ENCODE measurements around the gene HK1. TPM values are rescaled to one million over a fixed set of nuclear protein-coding genes. Genes with fewer than 3 reads are reported as not detected.
"Not testable (repeated sequence)": the region's sequence is repeated elsewhere in the genome, so short reads cannot be mapped to it uniquely, and the experiment has no call there.

Gene HK1
- total RNA-seq, 1 experiment from 2014 or later = 18.9 TPM

GRCh38 chr10:69318867-69319727, 40.8 kb downstream of the HK1 start:
- no peak for DNase-seq (ENCODE audit: low read depth, low spot score)
- in situ Hi-C loops (cut with HindIII; ENCODE audit: low pct_unique_long_range_greater_than_20kb, low sequenced_read_pairs) = no loop called here

GRCh38 chr10:69319841-69320316, 41.6 kb downstream of the HK1 start:
- in situ Hi-C loops (cut with HindIII; ENCODE audit: low pct_unique_long_range_greater_than_20kb, low sequenced_read_pairs) = no loop called here
- no peak for DNase-seq (ENCODE audit: low read depth, low spot score)

GRCh38 chr10:69320521-69320920, 42.2 kb downstream of the HK1 start:
- in situ Hi-C loops (cut with HindIII; ENCODE audit: low pct_unique_long_range_greater_than_20kb, low sequenced_read_pairs) = no loop called here
- DNase-seq (ENCODE audit: low read depth, low spot score) = no peak

GRCh38 chr10:69321039-69321715, 42.9 kb downstream of the HK1 start:
- in situ Hi-C loops (cut with HindIII; ENCODE audit: low pct_unique_long_range_greater_than_20kb, low sequenced_read_pairs) = no loop called here
- no peak for DNase-seq (ENCODE audit: low read depth, low spot score)

GRCh38 chr10:69321865-69322264, 43.6 kb downstream of the HK1 start:
- in situ Hi-C loops (cut with HindIII; ENCODE audit: low pct_unique_long_range_greater_than_20kb, low sequenced_read_pairs) = no loop called here
- no peak for DNase-seq (ENCODE audit: low read depth, low spot score)

- DNase-seq (ENCODE audit: low read depth, low spot score); in situ Hi-C loops (cut with HindIII; ENCODE audit: low pct_unique_long_range_greater_than_20kb, low sequenced_read_pairs): not testable (repeated sequence)
Measured at GRCh38 chr10:69322346-69322745, 44.0 kb downstream of the HK1 start.

- no peak for DNase-seq (ENCODE audit: low read depth, low spot score)
- in situ Hi-C loops (cut with HindIII; ENCODE audit: low pct_unique_long_range_greater_than_20kb, low sequenced_read_pairs) = no loop called here
Measured at GRCh38 chr10:69323622-69324021, 45.3 kb downstream of the HK1 start.

- DNase-seq (ENCODE audit: low read depth, low spot score) = no peak
- in situ Hi-C loops (cut with HindIII; ENCODE audit: low pct_unique_long_range_greater_than_20kb, low sequenced_read_pairs) = no loop called here
Measured at GRCh38 chr10:69324583-69324982, 46.3 kb downstream of the HK1 start.

- DNase-seq (ENCODE audit: low read depth, low spot score) = peak; percentile 43
Measured at GRCh38 chr10:69325637-69326523, 47.6 kb downstream of the HK1 start.

GRCh38 chr10:69326692-69327091, 48.4 kb downstream of the HK1 start:
- DNase-seq (ENCODE audit: low read depth, low spot score) = no peak
- in situ Hi-C loops (cut with HindIII; ENCODE audit: low pct_unique_long_range_greater_than_20kb, low sequenced_read_pairs) = no loop called here

More at GRCh38 chr10:69325637-69326523, 47.6 kb downstream of the HK1 start:
- in situ Hi-C loops (cut with HindIII; ENCODE audit: low pct_unique_long_range_greater_than_20kb, low sequenced_read_pairs) = not testable (repeated sequence)

GRCh38 chr10:69327463-69328379, 49.4 kb downstream of the HK1 start:
- in situ Hi-C loops (cut with HindIII; ENCODE audit: low pct_unique_long_range_greater_than_20kb, low sequenced_read_pairs) = no loop called here
- no peak for DNase-seq (ENCODE audit: low read depth, low spot score)

GRCh38 chr10:69328380-69328735, 50.1 kb downstream of the HK1 start:
- DNase-seq (ENCODE audit: low read depth, low spot score) = no peak
- in situ Hi-C loops (cut with HindIII; ENCODE audit: low pct_unique_long_range_greater_than_20kb, low sequenced_read_pairs) = no loop called here

- DNase-seq (ENCODE audit: low read depth, low spot score); in situ Hi-C loops (cut with HindIII; ENCODE audit: low pct_unique_long_range_greater_than_20kb, low sequenced_read_pairs): not testable (repeated sequence)
Measured at GRCh38 chr10:69328888-69329287, 50.6 kb downstream of the HK1 start.

GRCh38 chr10:69329721-69330178, 51.5 kb downstream of the HK1 start:
- in situ Hi-C loops (cut with HindIII; ENCODE audit: low pct_unique_long_range_greater_than_20kb, low sequenced_read_pairs) = no loop called here

GRCh38 chr10:69331161-69331560, 52.9 kb downstream of the HK1 start:
- in situ Hi-C loops (cut with HindIII; ENCODE audit: low pct_unique_long_range_greater_than_20kb, low sequenced_read_pairs) = no loop called here
- no peak for DNase-seq (ENCODE audit: low read depth, low spot score)

More at GRCh38 chr10:69329721-69330178, 51.5 kb downstream of the HK1 start:
- DNase-seq (ENCODE audit: low read depth, low spot score) = no peak

GRCh38 chr10:69332278-69333010, 54.1 kb downstream of the HK1 start:
- no peak for DNase-seq (ENCODE audit: low read depth, low spot score)
- in situ Hi-C loops (cut with HindIII; ENCODE audit: low pct_unique_long_range_greater_than_20kb, low sequenced_read_pairs) = no loop called here

Data from SK-MEL-5 (cell line).